PC-3 (cell line): ENCODE results near the gene VWA8.

Experiments used
- EZH2phosphoT487 ChIP-seq: fragments of 300-600 bp; sonication (generic); IDR thresholded peaks from 2 replicates; pipeline ENCODE4 v1.6.1; 2018; ENCODE audit warnings: mild to moderate bottlenecking, antibody characterized with exemption, low read length, borderline replicate concordance
- TF ChIP-seq, protein P1 (sequence below): fragments of 300-600 bp; sonication (generic); conservative IDR thresholded peaks from 2 replicates; pipeline ENCODE4 v1.5.1; 2017; ENCODE audit warnings: antibody characterized with exemption, low read depth, mild to moderate bottlenecking, low read length

DNA sequence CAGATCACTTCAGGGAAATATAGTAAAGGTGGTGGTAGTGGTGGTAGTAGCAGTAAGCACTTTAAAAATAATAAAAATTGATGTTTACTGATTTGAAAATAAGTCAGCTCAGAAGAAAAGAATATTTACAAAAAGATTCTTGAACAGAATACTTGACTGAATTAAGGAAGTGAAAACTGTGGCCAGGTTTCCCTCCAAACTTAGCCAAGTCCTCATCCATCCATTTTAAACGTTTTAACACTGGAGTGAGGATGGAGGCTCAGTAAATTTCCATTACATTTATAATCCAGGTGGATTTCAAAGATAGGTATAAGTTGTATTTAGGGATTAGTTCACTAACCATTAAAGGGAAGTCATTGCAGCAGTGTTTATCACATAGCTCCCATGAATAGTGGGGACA lies 282.1 kb downstream of the VWA8 start:
- TF ChIP-seq, protein P1, sequence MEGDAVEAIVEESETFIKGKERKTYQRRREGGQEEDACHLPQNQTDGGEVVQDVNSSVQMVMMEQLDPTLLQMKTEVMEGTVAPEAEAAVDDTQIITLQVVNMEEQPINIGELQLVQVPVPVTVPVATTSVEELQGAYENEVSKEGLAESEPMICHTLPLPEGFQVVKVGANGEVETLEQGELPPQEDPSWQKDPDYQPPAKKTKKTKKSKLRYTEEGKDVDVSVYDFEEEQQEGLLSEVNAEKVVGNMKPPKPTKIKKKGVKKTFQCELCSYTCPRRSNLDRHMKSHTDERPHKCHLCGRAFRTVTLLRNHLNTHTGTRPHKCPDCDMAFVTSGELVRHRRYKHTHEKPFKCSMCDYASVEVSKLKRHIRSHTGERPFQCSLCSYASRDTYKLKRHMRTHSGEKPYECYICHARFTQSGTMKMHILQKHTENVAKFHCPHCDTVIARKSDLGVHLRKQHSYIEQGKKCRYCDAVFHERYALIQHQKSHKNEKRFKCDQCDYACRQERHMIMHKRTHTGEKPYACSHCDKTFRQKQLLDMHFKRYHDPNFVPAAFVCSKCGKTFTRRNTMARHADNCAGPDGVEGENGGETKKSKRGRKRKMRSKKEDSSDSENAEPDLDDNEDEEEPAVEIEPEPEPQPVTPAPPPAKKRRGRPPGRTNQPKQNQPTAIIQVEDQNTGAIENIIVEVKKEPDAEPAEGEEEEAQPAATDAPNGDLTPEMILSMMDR, result no peak
- TF ChIP-seq EZH2phosphoT487, result no peak
